Measurements from ENCODE around the gene CHAF1A. TPM values are rescaled to one million over a fixed set of nuclear protein-coding genes. Genes with fewer than 3 reads are reported as not detected.

Gene CHAF1A
- total and polyA plus RNA-seq, 2 of the 8 experiments (the other 6 are each of a cell fraction or from before 2014, with no cell fraction given), result 122 to 147 TPM

- H3K4ac ChIP-seq (replicated peaks; ENCODE audit: insufficient read length, low read depth, low read length), result no peak overlapping the region
- H2BK20ac ChIP-seq (ENCODE audit: low read length), result no peak overlapping the region
- H2AK5ac ChIP-seq (ENCODE audit: low read depth, low read length), result no peak overlapping the region
- no peak overlapping the region for H2AFZ ChIP-seq (ENCODE audit: low read length)
- 95% methylated on average over 12 of the region's 12 CpGs; no CpG with 5 or more reads in 1 of the 2 experiments for WGBS, 2 experiments (ENCODE audit: extremely low coverage in 1 of 2, insufficient coverage in 1 of 2, insufficient read length in 1 of 2, insufficient replicate concordance in 2 of 2, low coverage in 1 of 2, low lambda C conversion rate in 2 of 2, missing lambda C conversion rate in 1 of 2)
- H4K91ac ChIP-seq (replicated peaks; ENCODE audit: insufficient read length, low read length), result no peak overlapping the region
- H3K27ac ChIP-seq (ENCODE audit: low read depth, low read length), result no peak overlapping the region
- peaks cover 58 to 85% (median 74%) of the 10 kb centered on the region in 4 experiments for H3K36me3 ChIP-seq (ENCODE audit: control insufficient read depth in 2 of 4, insufficient read depth in 4 of 4, low read length in 3 of 4)
- H3K27me3 ChIP-seq (replicated peaks in 1 of 4; ENCODE audit: control insufficient read depth in 3 of 4, extremely low read depth in 1 of 4, insufficient read depth in 3 of 4, low read length in 3 of 4), result no peaks in the 10 kb centered on the region
- H3K4me1 ChIP-seq (replicated peaks in 1 of 4; ENCODE audit: control insufficient read depth in 3 of 4, insufficient read depth in 4 of 4, low read length in 3 of 4), result no peaks in the 10 kb centered on the region
- FAIRE-seq (no peak), DNase-seq (ENCODE audit: low read depth in 1 of 2, low spot score in 2 of 2) (no peak)
- no peak overlapping the region for H3K23ac ChIP-seq (ENCODE audit: insufficient read length)
- no peaks in the 10 kb centered on the region for H3K23me2 ChIP-seq (ENCODE audit: low read depth, low read length)
- H4K20me1 ChIP-seq (replicated peaks in 1 of 2; ENCODE audit: control insufficient read depth in 1 of 2, insufficient read depth in 2 of 2, low read length in 2 of 2), result peaks cover 2 to 21% of the 10 kb centered on the region in 2 experiments
- H2BK15ac ChIP-seq (ENCODE audit: low read length), result no peak overlapping the region
- no peak overlapping the region for H3K14ac ChIP-seq (ENCODE audit: insufficient read length)
- H3K79me1 ChIP-seq (ENCODE audit: low read depth, low read length), result peaks cover 2% of the 10 kb centered on the region
- H2BK12ac ChIP-seq (ENCODE audit: low read depth, low read length), result no peak overlapping the region
- 0 out of 4 replicates have a peak, but pooled peaks cover 0 to 6% of the 10 kb centered on the region in 2 experiments for H3K79me2 ChIP-seq (ENCODE audit: control insufficient read depth in 1 of 2, insufficient read depth in 2 of 2, low read length in 2 of 2)
- no peak overlapping the region for H2BK120ac ChIP-seq (replicated peaks; ENCODE audit: low read depth, low read length)
- H3K9ac ChIP-seq (replicated peaks in 1 of 4; ENCODE audit: extremely low read depth in 1 of 4, low read depth in 3 of 4, low read length in 3 of 4), result no peak overlapping the region
- H3K18ac ChIP-seq (ENCODE audit: extremely low read depth, low read length), result no peak overlapping the region
- CTCF ChIA-PET (ENCODE audit: partially characterized antibody), result interaction anchor here (0.5 to 1.8 kb wide), 5 partner anchors 29 to 1349 kb away, joined by 3 to 6 read pairs (median 3); partner anchors contain the start of gene SH3GL1
- no peak overlapping the region for H4K8ac ChIP-seq (ENCODE audit: extremely low read depth, insufficient read depth, low read length)
- no peak overlapping the region for H3K4me2 ChIP-seq (ENCODE audit: insufficient read depth in 1 of 2, low read depth in 2 of 2, low read length in 2 of 2)
- no peaks in the 10 kb centered on the region for H3K9me3 ChIP-seq (ENCODE audit: insufficient read depth in 2 of 2, low read depth in 1 of 2, low read length in 1 of 2)
- POLR2A ChIA-PET (ENCODE audit: partially characterized antibody), result interaction anchor here (49.6 to 58.1 kb wide), 2 partner anchors 5 to 8 kb away, joined by 1590 read pairs; partner anchors contain the start of genes CHAF1A, SH3GL1 and UBXN6
- no peak overlapping the region for H3K4me3 ChIP-seq (ENCODE audit: extremely low read depth in 1 of 4, insufficient read depth in 2 of 4, low read depth in 3 of 4, low read length in 4 of 4)
- TF ChIP-seq GABPA (IDR thresholded peaks at IDR 0.05; ENCODE audit: borderline replicate concordance, insufficient read depth, low read length) (no peak), TCF12 (IDR thresholded peaks at IDR 0.05; ENCODE audit: low read depth, low read length) (no peak), RNF2 (IDR thresholded peaks at IDR 0.05; ENCODE audit: borderline replicate concordance, low read depth, low read length, missing control alignments, poor library complexity, severe bottlenecking) (no peak), POU5F1 (IDR thresholded peaks at IDR 0.05; ENCODE audit: low read depth, low read length) (no peak), POLR2AphosphoS5 (IDR thresholded peaks at IDR 0.05; ENCODE audit: low read depth, low read length) (no peak), E2F6 (IDR thresholded peaks at IDR 0.05) (no peak), CHD2 (IDR thresholded peaks at IDR 0.05; ENCODE audit: low read length) (no peak), CTBP2 (IDR thresholded peaks at IDR 0.05; ENCODE audit: borderline replicate concordance, insufficient read depth, insufficient read length, low read length) (no peak)
- H3K56ac ChIP-seq (replicated peaks; ENCODE audit: insufficient read length, low read depth, low read length), result no peak overlapping the region
- H2BK5ac ChIP-seq (ENCODE audit: low read depth, low read length), result no peak overlapping the region
- H4K5ac ChIP-seq (ENCODE audit: insufficient read length, low read depth, low read length), result no peak overlapping the region
Measured at GRCh38 chr19:4429771-4430171, 27.3 kb downstream of the CHAF1A start.
